Activated naive CD4-positive, alpha-beta T cell treated with anti-CD3 and anti-CD28 coated beads, Interleukin-2, amount 50 U/mL, for 16 hours (primary cell): Measurements from ENCODE around the gene NKAIN2.
A peak's percentile ranks its signal among the peaks of the same experiment; 100 is the strongest.

Experiments
- DNase-seq: peaks from one replicate; pipeline ENCODE4 v3.0.0-alpha.2; 2020

The NKAIN2 gene

DNA sequence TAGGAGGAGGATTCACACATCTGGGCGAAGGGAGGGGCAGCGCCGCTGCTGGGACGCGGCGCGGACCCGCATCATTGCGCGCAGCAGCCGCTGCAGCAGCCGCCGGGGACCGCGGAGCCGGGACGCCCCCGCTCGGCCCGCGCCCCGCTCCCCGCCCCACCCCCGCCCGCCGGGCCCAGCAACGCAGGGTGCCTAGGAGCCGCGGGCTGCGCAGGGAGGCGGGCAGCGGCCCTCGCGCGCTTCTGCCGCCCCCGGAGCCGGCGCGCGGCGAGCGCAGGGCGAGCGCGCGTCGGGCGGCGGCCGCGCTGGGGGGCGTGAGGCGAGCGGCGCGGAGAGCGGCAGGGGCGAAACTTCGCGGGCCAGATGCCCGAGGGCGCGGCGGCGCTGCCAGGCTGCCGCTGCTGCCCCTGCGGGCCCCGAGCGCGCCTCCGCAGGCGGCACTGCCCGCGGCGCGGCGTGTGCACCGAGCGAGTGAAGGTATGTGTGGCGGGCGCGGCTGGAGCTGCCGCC is at the start of gene NKAIN2:
NKAIN2 (plus strand) TSS at position 362 of the 510 bp plus-strand sequence.
- DNase-seq: no peak

- DNase-seq: no peak
Observed at GRCh38 chr6:123759472-123759871, 44.2 kb upstream of the NKAIN2 start.

- no peak for DNase-seq
Observed at GRCh38 chr6:123763904-123764303, 39.8 kb upstream of the NKAIN2 start.

DNA sequence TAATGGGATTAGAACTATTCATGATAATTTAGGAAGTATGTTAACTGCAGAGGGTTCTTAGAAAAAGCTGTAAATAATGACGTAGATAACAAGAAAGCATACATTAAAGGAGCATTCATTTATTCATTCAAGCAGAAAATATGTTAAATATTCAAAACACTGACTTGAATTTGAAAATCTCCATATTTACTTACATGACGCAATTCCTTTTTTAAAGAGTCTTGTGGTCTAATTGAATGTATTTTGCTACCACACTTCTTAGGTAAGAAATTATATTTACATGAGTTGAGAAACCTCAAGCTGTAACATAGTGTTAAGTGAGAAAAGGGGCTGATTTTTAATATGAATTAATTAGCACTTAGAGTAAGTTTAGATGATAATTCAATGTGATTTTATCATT is 38.9 kb upstream of the NKAIN2 start:
- no peak for DNase-seq

DNA sequence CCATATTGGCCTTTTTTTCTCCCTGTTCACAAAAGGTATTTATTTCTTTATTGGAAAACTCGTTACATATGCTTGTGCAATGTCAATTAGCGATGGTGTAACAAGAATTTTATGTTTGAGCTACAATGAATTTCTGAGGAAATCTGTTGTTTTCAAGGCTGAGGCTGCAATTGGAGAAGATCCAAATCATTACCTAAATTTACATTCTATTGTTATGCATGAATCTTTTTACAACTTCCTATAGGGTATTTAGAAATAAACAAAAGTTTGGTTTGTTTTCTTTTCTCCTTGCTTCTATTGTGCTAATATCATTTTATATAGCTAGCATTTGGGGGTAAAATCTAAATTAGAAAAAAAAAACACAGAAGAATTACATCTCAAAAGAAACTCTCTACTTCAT is 34.7 kb upstream of the NKAIN2 start:
- DNase-seq: no peak

DNA sequence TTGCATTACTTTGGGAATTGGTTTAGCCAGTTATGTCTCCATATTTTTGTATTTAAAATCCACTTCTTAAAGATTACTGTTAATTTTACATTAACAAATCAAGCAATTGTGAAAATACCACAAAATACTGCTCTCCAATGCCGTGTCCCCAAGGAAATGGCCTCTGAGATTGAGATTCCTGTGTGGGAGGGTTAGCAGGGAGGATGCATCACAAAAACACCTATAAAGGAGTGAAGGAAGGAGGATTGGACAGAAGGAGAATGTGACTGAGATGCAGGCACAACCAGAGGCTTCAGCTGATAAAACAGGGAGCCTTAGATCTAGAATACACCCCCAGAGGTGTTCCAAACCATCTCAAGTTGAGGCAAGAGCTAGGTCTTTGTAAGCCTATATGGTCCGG is 34.2 kb upstream of the NKAIN2 start:
- DNase-seq: no peak

- DNase-seq: no peak
Observed at GRCh38 chr6:123770247-123770949, 33.3 kb upstream of the NKAIN2 start.

DNA sequence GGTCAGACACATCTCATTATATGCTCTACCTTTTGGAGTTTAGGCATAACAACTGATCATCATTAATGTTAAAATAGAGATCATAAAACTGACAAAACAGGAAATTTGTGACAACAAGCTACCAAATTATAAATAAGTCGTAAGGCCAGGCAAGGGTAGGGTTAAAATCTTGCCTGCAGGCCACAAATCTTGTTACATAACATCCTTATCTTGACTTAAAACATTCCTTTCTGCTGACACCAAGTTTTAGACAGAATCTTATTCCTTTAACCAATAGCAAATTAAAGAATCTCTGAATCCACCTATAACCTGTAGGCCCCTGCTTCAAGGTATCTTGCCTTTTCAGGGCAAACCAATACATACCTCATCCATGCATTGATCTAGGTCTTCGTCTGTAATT is 32.5 kb upstream of the NKAIN2 start:
- DNase-seq: no peak

- no peak for DNase-seq
Observed at GRCh38 chr6:123777563-123777962, 26.1 kb upstream of the NKAIN2 start.

GRCh38 chr6:123780021-123780420 is 23.6 kb upstream of the NKAIN2 start:
- no peak for DNase-seq

- no peak for DNase-seq
Observed at GRCh38 chr6:123784330-123784729, 19.3 kb upstream of the NKAIN2 start.

DNA sequence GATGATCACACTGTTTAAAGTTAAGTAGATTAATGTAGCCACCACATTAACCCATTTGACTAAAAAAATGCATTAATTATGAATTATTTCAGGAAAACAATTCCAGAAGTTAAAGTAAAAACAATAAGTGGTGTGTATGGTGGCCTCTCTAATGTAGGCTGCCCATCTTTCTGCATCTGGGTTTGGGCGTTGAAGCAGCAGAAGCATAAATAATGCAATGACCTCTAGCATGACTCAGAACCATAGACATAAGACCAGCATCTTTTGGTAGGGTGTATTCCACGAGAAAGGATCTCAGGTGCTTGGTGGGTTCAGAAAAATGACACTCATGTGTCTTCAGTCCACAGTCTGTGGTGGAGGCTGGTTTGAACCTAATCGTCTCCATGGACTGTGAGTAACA is 18.6 kb upstream of the NKAIN2 start:
- DNase-seq: no peak

- DNase-seq: no peak
Observed at GRCh38 chr6:123788319-123788718, 15.3 kb upstream of the NKAIN2 start.

GRCh38 chr6:123794190-123794589 is 9.5 kb upstream of the NKAIN2 start:
- no peak for DNase-seq

DNA sequence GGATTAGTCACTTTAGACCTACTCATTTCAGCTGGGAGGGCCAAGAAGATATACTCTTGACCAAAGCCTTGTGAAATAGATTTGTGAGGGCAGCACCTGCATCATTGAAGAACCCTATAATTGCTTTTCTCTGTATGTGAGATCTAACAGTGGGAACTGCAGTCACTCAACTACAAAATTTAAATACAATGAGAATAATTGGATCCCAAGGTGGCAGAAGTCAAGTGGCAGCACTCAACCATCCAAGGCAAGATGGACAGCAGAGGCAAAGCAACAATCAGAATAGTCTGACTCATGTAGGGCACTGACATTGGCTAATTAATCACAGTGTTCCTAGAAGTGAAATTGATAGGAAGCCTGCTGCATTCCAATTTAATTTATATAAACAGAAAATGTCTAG is 8.9 kb upstream of the NKAIN2 start:
- DNase-seq: no peak

DNA sequence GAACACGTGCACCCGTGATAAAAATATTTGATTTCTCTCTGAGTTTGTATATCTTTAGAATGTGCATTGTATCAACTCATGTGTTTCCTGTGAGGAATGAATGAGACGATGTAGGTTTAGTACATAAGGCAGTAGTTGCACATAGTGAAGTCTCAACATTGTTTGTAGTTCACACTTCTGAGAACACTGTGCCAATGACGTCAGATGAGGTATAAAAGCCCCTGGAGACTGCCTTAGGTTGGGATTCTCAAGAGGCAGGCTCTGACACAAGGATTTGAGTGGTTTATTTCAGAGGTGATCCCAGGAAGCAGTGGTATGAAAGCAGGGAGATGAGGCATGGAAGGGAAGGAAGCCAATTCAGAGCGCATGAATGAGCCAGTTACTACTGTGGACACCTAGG is 2.6 kb upstream of the NKAIN2 start:
- DNase-seq: no peak

- DNase-seq: no peak
Observed at GRCh38 chr6:123802351-123802696, 1.3 kb upstream of the NKAIN2 start.

DNA sequence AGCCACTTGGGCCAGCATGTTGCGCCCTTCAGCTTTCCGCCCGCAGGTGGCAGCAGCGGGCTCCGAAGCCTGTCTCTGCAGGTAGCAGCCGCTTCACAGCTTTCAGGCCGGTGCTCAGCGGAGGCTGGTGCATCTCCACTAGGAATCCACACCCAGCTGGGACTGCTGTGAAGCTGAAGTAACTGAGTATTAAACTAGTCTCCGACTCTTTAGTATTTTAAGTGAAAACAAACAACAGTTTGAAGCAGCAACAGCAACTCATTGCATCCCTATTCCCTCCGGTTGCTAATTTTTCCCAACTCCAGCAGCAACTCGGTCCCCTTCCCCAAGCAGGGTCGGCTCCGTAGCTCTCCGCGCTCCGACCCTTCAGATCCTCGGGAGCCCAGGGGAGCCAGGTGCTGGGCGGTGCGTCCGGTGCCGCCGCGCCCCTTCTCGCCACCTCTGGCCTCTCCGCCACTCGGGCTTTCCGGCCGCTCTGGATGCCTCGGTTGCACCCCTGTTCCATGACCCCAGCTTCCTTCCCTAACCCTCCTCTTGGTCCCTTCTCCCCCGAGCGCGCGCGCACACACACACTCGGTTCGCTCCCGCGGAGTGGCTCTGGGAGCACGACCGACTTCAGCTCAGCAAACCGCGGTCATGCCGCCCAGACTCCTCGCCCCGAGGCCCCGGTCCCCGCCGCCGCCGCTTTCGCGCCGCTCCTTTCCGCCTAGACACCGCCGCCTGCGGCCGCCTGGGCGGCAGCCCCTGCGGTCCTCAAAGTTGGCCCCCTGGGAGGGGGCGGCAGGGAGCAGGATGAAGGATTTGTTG is 765 bp upstream of the NKAIN2 start:
- DNase-seq: peak; percentile 62

DNA sequence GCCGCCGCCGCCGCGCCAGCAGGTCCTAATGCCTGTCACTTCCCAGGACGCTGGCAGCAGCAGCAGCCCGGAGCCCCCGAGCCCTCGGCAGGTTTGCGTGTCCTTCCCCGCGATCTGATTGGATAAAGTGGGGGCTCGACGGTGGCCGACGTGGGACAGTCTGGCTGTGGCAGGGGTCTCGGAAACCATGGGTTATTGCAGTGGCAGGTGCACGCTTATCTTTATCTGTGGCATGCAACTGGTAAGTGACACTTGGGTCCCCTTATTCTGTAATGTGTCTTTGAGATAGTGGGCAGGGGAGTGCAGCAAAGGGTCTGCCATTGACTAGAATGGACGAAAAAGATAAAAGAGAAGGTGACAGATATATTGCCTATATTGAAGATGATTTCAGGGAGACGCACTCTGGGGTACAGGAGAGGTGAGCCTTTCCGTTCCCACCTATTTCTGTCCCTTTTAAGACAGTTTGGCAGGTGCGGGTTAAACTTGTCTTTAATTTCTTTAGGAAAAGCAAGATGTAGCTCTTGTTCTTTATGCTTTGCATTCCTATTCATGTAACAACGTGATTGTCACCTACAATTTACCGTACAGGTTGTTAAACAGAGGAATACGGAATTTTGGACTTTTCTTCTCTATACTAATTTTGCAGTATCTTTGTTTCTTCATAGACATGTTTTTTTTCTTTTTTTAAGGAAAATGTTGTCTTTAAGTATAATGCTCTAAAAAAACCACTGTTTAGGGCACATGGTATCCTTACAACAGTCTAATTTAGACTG is 535 bp downstream of the NKAIN2 start:
- no peak for DNase-seq

- no peak for DNase-seq
Observed at GRCh38 chr6:123804787-123805540, 1.3 kb downstream of the NKAIN2 start.

GRCh38 chr6:123805921-123806320 is 2.3 kb downstream of the NKAIN2 start:
- no peak for DNase-seq

- no peak for DNase-seq
Observed at GRCh38 chr6:123806561-123806960, 2.9 kb downstream of the NKAIN2 start.

DNA sequence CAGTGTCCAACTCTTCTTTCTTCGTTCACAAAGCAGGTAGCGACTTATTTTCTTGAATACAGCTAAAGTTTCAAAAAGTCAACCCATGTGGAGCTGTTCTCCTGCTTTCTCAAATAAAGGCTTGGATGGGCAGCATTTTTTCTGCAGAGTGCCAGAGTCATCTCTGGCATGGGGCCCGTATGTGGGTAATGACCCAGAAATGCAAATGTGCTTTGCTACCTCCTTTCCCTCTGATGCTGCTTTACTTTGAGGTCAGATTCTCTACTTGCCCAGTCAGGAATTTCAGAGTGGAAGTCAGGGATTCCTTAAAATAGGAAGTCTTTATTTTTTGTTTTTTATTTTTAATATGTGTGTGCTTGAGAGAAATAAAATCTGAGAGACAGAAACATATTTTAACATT is 4.9 kb downstream of the NKAIN2 start:
- DNase-seq: no peak
